ENCODE data around the gene BEND6.

DNA sequence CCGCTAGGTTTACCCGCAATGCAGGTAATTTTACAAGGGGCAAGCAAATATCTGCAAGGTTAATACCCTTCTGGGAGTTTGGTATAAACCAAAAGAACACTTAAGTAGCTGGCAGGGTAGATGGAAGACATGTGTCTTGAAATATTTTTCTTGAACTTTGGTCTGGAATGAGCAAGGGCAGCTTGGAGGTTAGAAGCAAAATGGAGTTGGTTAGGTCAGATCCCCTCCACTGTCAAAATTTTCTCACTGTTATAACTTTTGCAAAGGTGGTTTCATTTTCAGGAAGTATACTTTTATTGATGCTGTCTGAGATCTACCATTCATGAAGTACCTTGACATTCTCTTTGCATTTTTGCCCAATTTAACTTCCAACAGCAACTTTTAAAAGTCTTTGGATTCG is 78.3 kb downstream of the BEND6 start:
- TF ChIP-seq GABPA (IDR thresholded peaks at IDR 0.05 in 1 of 2, conservative IDR thresholded peaks at IDR 0.05 in 1 of 2) (no peak), CTCF (IDR thresholded peaks at IDR 0.05; ENCODE audit: low read depth, low read length, missing input control) (no peak), EGR1 (IDR thresholded peaks at IDR 0.05; ENCODE audit: low read depth in 2 of 2) (no peak)

Measured in liver (tissue), 3 donors.